ENCODE results near the gene PTX3. TPM values are rescaled to one million over a fixed set of nuclear protein-coding genes. Genes with fewer than 3 reads are reported as not detected.
A peak's percentile ranks its signal among the peaks of the same experiment; 100 is the strongest.

PTX3 gene
- total RNA-seq = 35.6 to 44.1 TPM (median 39.9 TPM) in 3 replicates

DNA sequence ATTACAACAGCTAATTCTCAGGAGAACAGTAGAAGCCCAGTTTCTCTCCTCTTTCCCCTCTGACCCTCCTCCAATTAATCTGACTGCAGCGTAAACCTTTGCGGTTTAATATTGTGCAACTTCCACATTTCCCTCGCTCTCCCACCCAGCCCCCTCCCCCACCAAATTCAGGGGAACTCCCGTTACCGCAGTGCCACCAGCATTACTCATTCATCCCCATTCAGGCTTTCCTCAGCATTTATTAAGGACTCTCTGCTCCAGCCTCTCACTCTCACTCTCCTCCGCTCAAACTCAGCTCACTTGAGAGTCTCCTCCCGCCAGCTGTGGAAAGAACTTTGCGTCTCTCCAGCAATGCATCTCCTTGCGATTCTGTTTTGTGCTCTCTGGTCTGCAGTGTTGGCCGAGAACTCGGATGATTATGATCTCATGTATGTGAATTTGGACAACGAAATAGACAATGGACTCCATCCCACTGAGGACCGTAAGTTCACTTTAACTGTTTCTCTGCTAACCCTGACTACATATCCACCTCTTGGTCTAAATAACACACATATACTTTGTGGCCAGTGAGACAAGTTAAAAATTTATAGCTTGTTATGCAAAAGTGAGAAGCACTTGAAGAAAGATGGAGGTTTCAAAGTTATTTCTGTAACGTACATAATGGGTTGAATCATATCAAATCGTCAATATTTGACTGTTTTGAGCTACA lies at the start of gene PTX3:
PTX3 (plus strand) TSS at position 268 of the 709 bp plus-strand sequence; CDS start at position 352, 84 bp downstream.
- H3K4me3 Mint-ChIP-seq = peak within 1 kb of the TSS; percentile 69
- H3K36me3 Mint-ChIP-seq = no peaks in the 10 kb centered on the region
- peak in 1 of 2 experiments; percentile 48 for DNase-seq (ENCODE audit: low spot score in 2 of 2, unreplicated experiment in 2 of 2)
- no peaks in the 10 kb centered on the region for H3K9me3 Mint-ChIP-seq
- peaks cover 63% of the 10 kb centered on the region for H3K27me3 Mint-ChIP-seq (ENCODE audit: low read depth)
- H3K27ac Mint-ChIP-seq = peak within 1 kb of the TSS; percentile 80
- peaks cover 25% of the 10 kb centered on the region for H3K4me1 Mint-ChIP-seq
- TF ChIP-seq, protein P1, sequence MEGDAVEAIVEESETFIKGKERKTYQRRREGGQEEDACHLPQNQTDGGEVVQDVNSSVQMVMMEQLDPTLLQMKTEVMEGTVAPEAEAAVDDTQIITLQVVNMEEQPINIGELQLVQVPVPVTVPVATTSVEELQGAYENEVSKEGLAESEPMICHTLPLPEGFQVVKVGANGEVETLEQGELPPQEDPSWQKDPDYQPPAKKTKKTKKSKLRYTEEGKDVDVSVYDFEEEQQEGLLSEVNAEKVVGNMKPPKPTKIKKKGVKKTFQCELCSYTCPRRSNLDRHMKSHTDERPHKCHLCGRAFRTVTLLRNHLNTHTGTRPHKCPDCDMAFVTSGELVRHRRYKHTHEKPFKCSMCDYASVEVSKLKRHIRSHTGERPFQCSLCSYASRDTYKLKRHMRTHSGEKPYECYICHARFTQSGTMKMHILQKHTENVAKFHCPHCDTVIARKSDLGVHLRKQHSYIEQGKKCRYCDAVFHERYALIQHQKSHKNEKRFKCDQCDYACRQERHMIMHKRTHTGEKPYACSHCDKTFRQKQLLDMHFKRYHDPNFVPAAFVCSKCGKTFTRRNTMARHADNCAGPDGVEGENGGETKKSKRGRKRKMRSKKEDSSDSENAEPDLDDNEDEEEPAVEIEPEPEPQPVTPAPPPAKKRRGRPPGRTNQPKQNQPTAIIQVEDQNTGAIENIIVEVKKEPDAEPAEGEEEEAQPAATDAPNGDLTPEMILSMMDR (IDR thresholded peaks at IDR 0.05; ENCODE audit: unreplicated experiment) = no peak

DNA sequence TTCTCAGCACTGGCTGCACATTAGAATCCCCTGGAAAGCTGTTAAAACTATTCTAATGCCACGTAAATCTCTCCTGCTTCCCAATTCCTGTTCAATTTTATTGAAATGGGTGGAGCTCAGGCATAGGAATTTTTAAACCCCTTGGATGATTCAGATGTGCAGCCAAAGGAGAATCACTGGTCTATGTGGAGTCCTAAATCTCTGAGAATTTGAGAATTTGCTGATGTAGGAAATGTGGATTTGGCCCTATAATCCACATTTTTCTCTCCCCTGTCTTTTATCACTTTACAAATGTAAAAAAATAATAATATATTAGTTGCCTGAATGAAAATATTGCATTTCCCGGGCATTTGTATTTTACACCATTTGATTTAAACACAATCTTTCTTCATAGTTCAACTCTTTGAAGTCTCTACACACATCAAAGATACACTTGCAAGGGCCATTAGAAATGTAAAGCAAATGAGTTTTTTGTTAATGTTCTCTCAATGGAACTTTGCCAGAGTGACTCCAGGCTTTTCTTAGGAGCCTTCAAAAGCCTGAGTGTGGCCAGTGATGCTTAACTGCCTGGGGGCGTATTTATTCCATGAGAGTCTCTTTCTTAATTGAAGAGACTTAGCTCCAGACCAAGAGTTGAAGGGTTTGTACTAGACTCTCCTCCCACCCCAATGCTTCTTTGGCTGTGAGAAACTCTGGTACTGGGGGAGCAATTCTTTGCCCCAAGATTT lies 48.8 kb upstream of the PTX3 start:
- no peak for DNase-seq (ENCODE audit: low spot score in 2 of 2, unreplicated experiment in 2 of 2)
- peaks cover 12% of the 10 kb centered on the region for H3K9me3 Mint-ChIP-seq
- TF ChIP-seq, protein P1 (IDR thresholded peaks at IDR 0.05; ENCODE audit: unreplicated experiment) = no peak
- peaks cover 7% of the 10 kb centered on the region for H3K36me3 Mint-ChIP-seq
- peak overlapping the region; percentile 10 for H3K27ac Mint-ChIP-seq
- no peak overlapping the region for H3K4me3 Mint-ChIP-seq
- no peaks in the 10 kb centered on the region for H3K27me3 Mint-ChIP-seq (ENCODE audit: low read depth)
- peaks cover 23% of the 10 kb centered on the region for H3K4me1 Mint-ChIP-seq

DNA sequence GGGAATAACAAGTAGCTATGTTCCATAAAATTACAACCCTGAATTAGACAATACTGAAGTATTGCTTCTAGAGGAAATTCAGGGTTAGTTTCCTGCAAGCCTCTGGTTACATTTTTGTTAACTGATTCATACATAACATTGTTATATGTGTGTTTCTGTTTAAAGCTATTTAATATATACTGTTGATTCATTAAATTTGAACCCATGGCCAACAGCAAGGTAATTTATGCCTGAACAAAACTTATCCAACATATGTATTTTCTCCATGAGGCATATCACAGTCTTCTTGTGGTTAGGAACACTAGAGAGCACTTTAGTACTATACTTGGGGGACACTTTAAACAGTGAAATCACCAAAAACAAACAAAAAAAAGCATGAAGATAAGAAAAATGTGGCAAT lies 47.7 kb upstream of the PTX3 start:
- TF ChIP-seq, protein P1 (IDR thresholded peaks at IDR 0.05; ENCODE audit: unreplicated experiment) = no peak
- Mint-ChIP-seq H3K36me3 (peaks cover 7% of the 10 kb centered on the region), H3K27ac (no peak overlapping the region), H3K27me3 (ENCODE audit: low read depth) (no peaks in the 10 kb centered on the region), H3K4me1 (peaks cover 20% of the 10 kb centered on the region), H3K4me3 (no peak overlapping the region), H3K9me3 (peaks cover 12% of the 10 kb centered on the region)
- no peak for DNase-seq (ENCODE audit: low spot score in 2 of 2, unreplicated experiment in 2 of 2)

DNA sequence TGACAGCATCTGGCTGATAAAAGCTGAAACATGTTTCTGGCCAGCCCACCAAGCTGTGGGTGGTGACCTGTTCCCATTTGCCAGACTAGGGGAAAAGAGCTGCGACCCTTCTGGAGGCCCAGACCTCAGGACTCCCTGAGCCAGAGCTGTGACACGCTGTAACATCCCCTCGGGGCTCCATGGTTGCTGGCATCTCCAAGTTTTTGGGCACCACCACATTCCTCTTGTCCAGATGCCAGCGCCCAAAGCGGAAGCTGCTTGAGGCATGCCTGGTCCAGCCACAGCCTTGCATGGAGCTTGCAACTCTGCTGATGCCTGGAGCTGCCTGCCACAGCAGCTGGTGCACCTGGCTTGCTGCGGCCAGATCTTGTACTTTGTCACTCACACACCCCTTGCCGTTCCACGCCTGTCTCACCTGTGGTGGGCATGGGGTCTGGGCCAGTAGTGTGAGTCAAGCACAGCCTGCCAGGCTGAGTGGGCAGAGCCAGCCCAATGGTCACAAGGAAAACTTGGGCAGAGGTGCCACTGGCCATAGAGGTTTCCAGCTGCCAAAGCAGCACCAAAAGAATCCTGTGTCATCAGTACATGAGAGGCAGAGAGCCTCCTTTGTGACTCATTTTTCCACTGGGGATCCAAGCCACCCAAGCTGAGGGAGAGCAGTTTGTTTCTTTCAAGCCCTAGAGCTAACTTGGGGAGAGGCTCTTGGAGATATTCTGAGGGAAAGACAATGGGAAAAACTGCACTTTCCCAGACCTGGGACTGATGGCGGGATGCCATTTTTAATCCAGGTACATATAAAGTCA lies 45.7 kb upstream of the PTX3 start:
- peaks cover 2% of the 10 kb centered on the region for H3K27me3 Mint-ChIP-seq (ENCODE audit: low read depth)
- H3K4me1 Mint-ChIP-seq = peaks cover 6% of the 10 kb centered on the region
- H3K27ac Mint-ChIP-seq = no peak overlapping the region
- peaks cover 14% of the 10 kb centered on the region for H3K9me3 Mint-ChIP-seq
- no peak for DNase-seq (ENCODE audit: low spot score in 2 of 2, unreplicated experiment in 2 of 2)
- no peak overlapping the region for H3K4me3 Mint-ChIP-seq
- peaks cover 7% of the 10 kb centered on the region for H3K36me3 Mint-ChIP-seq
- TF ChIP-seq, protein P1 (IDR thresholded peaks at IDR 0.05; ENCODE audit: unreplicated experiment) = no peak

DNA sequence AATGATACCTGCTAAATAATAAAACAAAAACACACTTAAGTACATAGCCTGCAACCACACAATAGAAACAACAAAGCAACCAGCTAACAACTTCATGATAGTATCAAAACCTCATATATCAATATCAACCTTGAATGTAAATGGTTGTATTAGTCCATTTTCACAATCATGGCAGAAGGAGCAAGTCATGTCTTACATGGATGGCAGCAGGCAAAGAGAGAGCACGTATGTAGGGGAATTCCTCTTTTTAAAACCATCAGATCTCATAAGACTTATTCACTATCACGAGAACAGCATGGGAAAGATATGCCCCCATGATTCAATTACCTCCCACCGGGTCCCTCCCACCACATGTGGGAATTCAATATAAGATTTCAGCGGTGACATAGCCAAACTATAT lies 44.5 kb upstream of the PTX3 start:
- no peak overlapping the region for H3K27ac Mint-ChIP-seq
- peaks cover 2% of the 10 kb centered on the region for H3K27me3 Mint-ChIP-seq (ENCODE audit: low read depth)
- TF ChIP-seq, protein P1 (IDR thresholded peaks at IDR 0.05; ENCODE audit: unreplicated experiment) = no peak
- H3K4me3 Mint-ChIP-seq = no peak overlapping the region
- peaks cover 6% of the 10 kb centered on the region for H3K4me1 Mint-ChIP-seq
- peaks cover 22% of the 10 kb centered on the region for H3K9me3 Mint-ChIP-seq
- no peak for DNase-seq (ENCODE audit: low spot score in 2 of 2, unreplicated experiment in 2 of 2)
- H3K36me3 Mint-ChIP-seq = peaks cover 7% of the 10 kb centered on the region
